Testis (tissue), 3 donors: ENCODE data around the gene DUSP28. TPM values are rescaled to one million over a fixed set of nuclear protein-coding genes. Genes with fewer than 3 reads are reported as not detected.

Experiments used
- DNase-seq: peaks from one replicate; pipeline ENCODE4 v3.0.0-alpha.2; 2019
- H3K27ac ChIP-seq, 2 donors: fragments of 200-600 bp; sonication (generic); one replicate each; pipeline ENCODE4 v1.5.1; 2019
- H3K27me3 ChIP-seq: fragments of 200-600 bp; sonication (generic); one replicate; pipeline ENCODE4 v1.5.1; 2019
- H3K36me3 ChIP-seq: fragments of 200-600 bp; sonication (generic); one replicate; pipeline ENCODE4 v1.5.1; 2017; ENCODE audit warnings: low read depth; ENCODE audit errors: missing control alignments
- H3K4me1 ChIP-seq: fragments of 200-600 bp; sonication (generic); one replicate; pipeline ENCODE4 v1.5.1; 2019
- H3K4me3 ChIP-seq, 2 donors: fragments of 200-600 bp; sonication (generic); one replicate each; pipeline ENCODE4 v1.5.1; 2017 to 2019
- H3K9me3 ChIP-seq: fragments of 200-600 bp; sonication (generic); one replicate; pipeline ENCODE4 v1.5.1; 2017
- POLR2A ChIP-seq: fragments of 450-650 bp; IDR thresholded peaks from one replicate; pipeline ENCODE4 v1.6.1; 2017; ENCODE audit warnings: antibody characterized with exemption, mild to moderate bottlenecking, moderate library complexity
- WGBS, 2 donors: methylation state at CpG; one replicate each; pipeline ENCODE4 v1.1.5; 2018; 5-methylcytosine and 5-hydroxymethylcytosine counted together
- intact Hi-C: fragments of 100-400 bp; cut with DNase I; formaldehyde crosslinking; loops from one replicate; pipeline ENCODE4 v1.15.1; 2023; ENCODE audit warnings: low total_unique reads
- polyA plus RNA-seq: library from polyadenylated mRNA; stranded (reverse); fragments of 350-450 nt; fragmentation: Illumina TruSeq; extraction: RNeasy Lipid Tissue Mini Kit (QIAGEN cat#74804); gene quantifications from one replicate; pipeline ENCODE4 v1.2.3, GENCODE V29; 2014; ENCODE audit warnings: low read depth, low replicate concordance; ENCODE audit not compliant: insufficient read depth
- total RNA-seq, 2 donors: library from RNA; depleted of rRNA; stranded (reverse); fragments of >200 nt; gene quantifications; one replicate each; pipeline ENCODE4 v1.2.3, GENCODE V29; 2016
- TF ChIP-seq, protein P1 (sequence below), 3 experiments: fragments of 450-650 bp in 2 of 3; fragments of 200-600 bp in 1 of 3; sonication (generic) in 1 of 3; IDR thresholded peaks; one replicate each; pipeline ENCODE4 v1.5.1; 2016 to 2019; ENCODE audit warnings: antibody characterized with exemption in 3 of 3, mild to moderate bottlenecking in 2 of 3, moderate library complexity in 1 of 3

Gene DUSP28
- total and polyA plus RNA-seq, 3 donors from 2014 or later: 19.3 to 37.6 (median 24.7) TPM

DNA sequence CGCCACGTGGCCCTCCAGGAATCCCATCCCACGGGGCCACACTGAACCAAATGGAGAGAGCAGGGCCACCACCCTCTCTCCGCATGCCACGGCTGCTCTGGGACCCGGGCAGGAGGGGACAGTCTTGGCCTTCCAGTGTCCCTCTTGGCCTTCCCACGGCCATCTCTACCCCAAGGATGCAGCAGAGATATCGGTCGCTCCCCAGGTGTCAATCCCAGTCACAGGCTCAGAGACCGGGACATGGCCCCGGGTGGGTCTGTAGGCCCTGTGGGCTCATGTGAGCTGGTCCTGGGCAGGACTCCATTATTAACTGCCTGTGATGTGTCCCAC is 41.6 kb downstream of the DUSP28 start:
- WGBS, 2 donors: 91% methylated on average over 11 of the region's 11 CpGs; no CpG with 5 or more reads in 1 of the 2 donors
- Histone ChIP-seq H3K9me3 (no peaks in the 10 kb centered on the region), H3K36me3 (no peaks in the 10 kb centered on the region), H3K27me3 (no peaks in the 10 kb centered on the region), H3K4me1 (peaks cover 9% of the 10 kb centered on the region), H3K4me3 (no peak overlapping the region), H3K27ac (no peak overlapping the region)
- TF ChIP-seq, protein P1, sequence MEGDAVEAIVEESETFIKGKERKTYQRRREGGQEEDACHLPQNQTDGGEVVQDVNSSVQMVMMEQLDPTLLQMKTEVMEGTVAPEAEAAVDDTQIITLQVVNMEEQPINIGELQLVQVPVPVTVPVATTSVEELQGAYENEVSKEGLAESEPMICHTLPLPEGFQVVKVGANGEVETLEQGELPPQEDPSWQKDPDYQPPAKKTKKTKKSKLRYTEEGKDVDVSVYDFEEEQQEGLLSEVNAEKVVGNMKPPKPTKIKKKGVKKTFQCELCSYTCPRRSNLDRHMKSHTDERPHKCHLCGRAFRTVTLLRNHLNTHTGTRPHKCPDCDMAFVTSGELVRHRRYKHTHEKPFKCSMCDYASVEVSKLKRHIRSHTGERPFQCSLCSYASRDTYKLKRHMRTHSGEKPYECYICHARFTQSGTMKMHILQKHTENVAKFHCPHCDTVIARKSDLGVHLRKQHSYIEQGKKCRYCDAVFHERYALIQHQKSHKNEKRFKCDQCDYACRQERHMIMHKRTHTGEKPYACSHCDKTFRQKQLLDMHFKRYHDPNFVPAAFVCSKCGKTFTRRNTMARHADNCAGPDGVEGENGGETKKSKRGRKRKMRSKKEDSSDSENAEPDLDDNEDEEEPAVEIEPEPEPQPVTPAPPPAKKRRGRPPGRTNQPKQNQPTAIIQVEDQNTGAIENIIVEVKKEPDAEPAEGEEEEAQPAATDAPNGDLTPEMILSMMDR (IDR thresholded peaks at IDR 0.05): no peak
- TF ChIP-seq POLR2A: no peak
- intact Hi-C loops: no loop called here
- DNase-seq: no peak

DNA sequence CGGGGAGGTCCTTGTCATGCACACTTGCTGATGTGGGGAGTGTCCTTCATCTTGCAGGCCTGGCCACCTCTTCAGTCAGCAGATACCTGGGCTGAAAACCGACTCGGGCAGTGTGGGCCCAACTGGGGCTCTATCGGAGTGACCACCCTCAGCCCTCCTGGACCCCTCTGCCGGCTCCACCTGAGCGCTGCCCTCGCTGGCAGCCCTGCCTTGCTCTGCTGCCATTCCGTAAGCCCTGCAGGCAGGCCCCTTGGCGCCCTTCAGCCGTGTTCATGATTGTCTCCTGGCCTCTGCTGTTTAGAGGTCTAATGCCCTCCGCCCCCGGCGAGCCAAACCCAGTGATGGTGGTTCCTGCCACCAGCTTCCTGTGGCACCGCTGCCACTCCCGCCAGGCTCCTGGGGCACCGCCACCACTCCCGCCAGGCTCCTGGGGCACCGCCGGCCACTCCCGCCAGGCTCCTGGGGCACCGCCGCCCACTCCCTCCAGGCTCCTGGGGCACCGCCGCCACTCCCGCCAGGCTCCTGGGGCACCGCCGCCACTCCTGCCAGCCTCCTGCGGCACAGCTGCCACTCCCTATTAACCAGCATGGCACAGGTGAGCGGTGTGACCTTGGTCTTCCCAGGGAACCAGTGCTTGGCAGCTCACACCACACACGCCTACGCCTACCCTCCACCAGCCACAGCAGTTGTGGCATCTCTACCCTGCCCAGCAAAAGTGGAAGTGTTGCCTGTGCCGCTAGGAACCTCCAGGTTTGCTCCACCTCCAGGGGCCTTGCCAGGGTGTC is 42.3 kb downstream of the DUSP28 start:
- intact Hi-C loops: no loop called here
- Histone ChIP-seq H3K27ac (no peak overlapping the region), H3K4me1 (peaks cover 9% of the 10 kb centered on the region), H3K4me3 (no peak overlapping the region), H3K9me3 (no peaks in the 10 kb centered on the region), H3K36me3 (no peaks in the 10 kb centered on the region), H3K27me3 (no peaks in the 10 kb centered on the region)
- WGBS, 2 donors: 88 to 93% methylated on average over 16 to 32 of the region's 32 CpGs
- DNase-seq: no peak
- TF ChIP-seq POLR2A: no peak
- TF ChIP-seq, protein P1 (IDR thresholded peaks at IDR 0.05): no peak

DNA sequence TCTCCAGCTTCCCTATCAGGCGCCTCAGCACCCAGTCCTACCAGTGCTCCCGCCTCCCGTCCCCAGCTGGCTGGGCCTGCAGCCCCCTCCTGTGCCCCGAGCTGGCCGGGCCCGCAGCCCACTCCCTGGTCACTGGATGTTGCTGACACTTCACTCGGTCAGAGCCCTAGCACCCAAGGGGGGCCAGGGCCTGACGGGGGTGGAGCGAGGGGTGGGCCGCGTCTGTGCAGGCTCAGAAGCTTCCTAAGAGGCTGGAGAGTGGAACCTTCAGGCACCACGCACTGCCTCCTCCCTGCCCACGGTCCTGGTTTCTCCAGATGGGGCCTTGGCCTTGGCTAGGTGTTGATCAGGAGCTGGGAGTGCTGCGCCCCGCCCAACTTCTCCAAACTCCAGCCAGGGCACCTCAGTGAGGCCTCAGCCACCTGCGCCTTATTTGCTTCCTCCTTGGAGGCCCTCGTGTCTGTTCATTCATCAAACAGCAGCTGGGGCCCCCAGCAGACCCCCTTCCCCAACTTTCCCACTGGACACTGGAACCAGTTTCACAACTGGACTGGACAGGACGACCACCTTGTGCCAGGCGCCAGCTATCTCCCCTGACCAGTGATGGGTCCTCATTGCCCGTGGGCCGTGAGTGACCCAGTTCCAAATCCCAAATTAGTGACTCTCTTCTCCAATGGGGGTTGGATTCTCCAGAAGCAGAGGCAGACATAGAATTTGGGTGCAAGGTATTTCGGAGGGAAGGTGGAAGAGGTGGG is 43.1 kb downstream of the DUSP28 start:
- no peak overlapping the region for H3K4me3 ChIP-seq
- no peaks in the 10 kb centered on the region for H3K27me3 ChIP-seq
- H3K9me3 ChIP-seq: no peaks in the 10 kb centered on the region
- TF ChIP-seq POLR2A: no peak
- TF ChIP-seq, protein P1 (IDR thresholded peaks at IDR 0.05): no peak
- H3K27ac ChIP-seq: no peak overlapping the region
- no peaks in the 10 kb centered on the region for H3K36me3 ChIP-seq
- intact Hi-C loops: no loop called here
- no peak for DNase-seq
- H3K4me1 ChIP-seq: peaks cover 9% of the 10 kb centered on the region
- WGBS, 2 donors: 93 to 94% methylated on average over 16 to 22 of the region's 22 CpGs

DNA sequence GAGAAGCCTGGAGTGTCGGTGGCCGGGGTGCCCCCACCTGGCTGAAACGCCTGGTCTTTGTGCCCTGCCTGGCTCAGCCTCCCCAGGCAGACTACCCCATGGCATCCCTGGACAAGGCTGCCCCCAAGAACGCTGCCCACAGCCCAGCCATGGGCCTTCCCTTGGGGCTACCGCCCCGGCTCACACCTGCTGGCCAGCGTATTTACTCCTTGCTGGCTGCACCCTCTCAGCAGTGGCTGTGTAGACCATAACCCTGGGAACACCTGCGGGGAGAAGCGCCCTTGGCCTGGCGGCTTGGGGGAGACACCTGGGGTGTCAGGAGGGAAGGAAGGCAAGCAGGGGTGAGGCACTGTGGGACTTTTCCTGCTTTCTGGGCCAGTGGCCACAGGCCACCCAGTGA is 43.7 kb downstream of the DUSP28 start:
- no peak for TF ChIP-seq POLR2A
- TF ChIP-seq, protein P1 (IDR thresholded peaks at IDR 0.05): no peak
- Histone ChIP-seq H3K27ac (no peak overlapping the region), H3K36me3 (no peaks in the 10 kb centered on the region), H3K27me3 (no peaks in the 10 kb centered on the region), H3K4me1 (peaks cover 9% of the 10 kb centered on the region), H3K4me3 (no peak overlapping the region), H3K9me3 (no peaks in the 10 kb centered on the region)
- intact Hi-C loops: no loop called here
- WGBS, 2 donors: 89% methylated on average over 3 to 10 of the region's 10 CpGs
- DNase-seq: no peak
